H9 (cell line): Measurements from ENCODE around the gene GPC6. TPM values are rescaled to one million over a fixed set of nuclear protein-coding genes. Genes with fewer than 3 reads are reported as not detected.

ENCODE experiments used
- DNase-seq: peaks from one replicate; pipeline ENCODE4 v3.0.0-alpha.2; 2017
- H2AFZ ChIP-seq: one replicate; pipeline ENCODE4 v1.6.1; 2013; ENCODE audit warnings: mild to moderate bottlenecking, low read length, control low read depth, moderate library complexity
- H2AK5ac ChIP-seq: 2 replicates; pipeline ENCODE4 v1.6.1; 2013; ENCODE audit warnings: low read length, control low read depth, mixed read lengths; ENCODE audit not compliant: insufficient read length
- H2BK120ac ChIP-seq: one replicate; pipeline ENCODE4 v1.6.1; 2013; ENCODE audit warnings: low read depth, mild to moderate bottlenecking, low read length, control low read depth, inconsistent platforms; ENCODE audit not compliant: poor library complexity, severe bottlenecking
- H2BK12ac ChIP-seq: 2 replicates; pipeline ENCODE4 v1.6.1; 2013; ENCODE audit warnings: low read length, control low read depth, mixed read lengths, low read depth; ENCODE audit not compliant: insufficient read length
- H2BK15ac ChIP-seq: 2 replicates; pipeline ENCODE4 v1.6.1; 2013; ENCODE audit warnings: low read depth, low read length, control low read depth
- H2BK20ac ChIP-seq: one replicate; pipeline ENCODE4 v1.6.1; 2013; ENCODE audit warnings: low read depth, mild to moderate bottlenecking, low read length, control low read depth, inconsistent platforms; ENCODE audit not compliant: poor library complexity, severe bottlenecking
- H2BK5ac ChIP-seq: 2 replicates; pipeline ENCODE4 v1.6.1; 2013; ENCODE audit warnings: low read length, control low read depth, mixed read lengths; ENCODE audit not compliant: insufficient read length
- H3K14ac ChIP-seq: 2 replicates; pipeline ENCODE4 v1.6.1; 2013; ENCODE audit warnings: low read length, control low read depth; ENCODE audit not compliant: insufficient read depth
- H3K18ac ChIP-seq: 2 replicates; pipeline ENCODE4 v1.6.1; 2013; ENCODE audit warnings: low read depth, mild to moderate bottlenecking, mixed read lengths, low read length, control low read depth; ENCODE audit not compliant: insufficient read length
- H3K23ac ChIP-seq: 2 replicates; pipeline ENCODE4 v1.6.1; 2013; ENCODE audit warnings: low read length, control low read depth, mixed read lengths, low read depth; ENCODE audit not compliant: insufficient read length
- H3K23me2 ChIP-seq: 2 replicates; pipeline ENCODE4 v1.6.1; 2013; ENCODE audit warnings: low read depth, mild to moderate bottlenecking, mixed read lengths, low read length, control low read depth; ENCODE audit not compliant: insufficient read length, poor library complexity, severe bottlenecking
- H3K27ac ChIP-seq: 2 replicates; pipeline ENCODE4 v1.5.1; 2013; ENCODE audit warnings: low read length, control low read depth, mixed read lengths, low read depth; ENCODE audit not compliant: insufficient read length
- H3K27me3 ChIP-seq: 2 replicates; pipeline ENCODE4 v1.6.1; 2013; ENCODE audit warnings: low read length, control low read depth, inconsistent platforms; ENCODE audit not compliant: insufficient read depth
- H3K4ac ChIP-seq: 2 replicates; pipeline ENCODE4 v1.6.1; 2013; ENCODE audit warnings: low read depth, mild to moderate bottlenecking, control low read depth, inconsistent platforms, low read length, moderate library complexity
- H3K4me1 ChIP-seq: 2 replicates; pipeline ENCODE4 v1.6.1; 2013; ENCODE audit warnings: low read length, control low read depth, inconsistent platforms; ENCODE audit not compliant: insufficient read depth
- H3K4me2 ChIP-seq: 2 replicates; pipeline ENCODE4 v1.6.1; 2013; ENCODE audit warnings: low read length, control low read depth, mixed read lengths; ENCODE audit not compliant: insufficient read length, insufficient read depth
- H3K56ac ChIP-seq: 2 replicates; pipeline ENCODE4 v1.6.1; 2013; ENCODE audit warnings: low read depth, mild to moderate bottlenecking, mixed read lengths, low read length, control low read depth; ENCODE audit not compliant: insufficient read length
- H3K79me1 ChIP-seq: 2 replicates; pipeline ENCODE4 v1.6.1; 2013; ENCODE audit warnings: low read depth, mild to moderate bottlenecking, moderate library complexity, low read length, control low read depth, inconsistent platforms; ENCODE audit not compliant: insufficient read depth, poor library complexity, severe bottlenecking
- H3K79me2 ChIP-seq: 2 replicates; pipeline ENCODE4 v1.6.1; 2013; ENCODE audit warnings: low read length, control low read depth, inconsistent platforms; ENCODE audit not compliant: insufficient read depth
- H3K9ac ChIP-seq: 2 replicates; pipeline ENCODE4 v1.6.1; 2013; ENCODE audit warnings: low read length, control low read depth, mixed read lengths; ENCODE audit not compliant: insufficient read length; ENCODE audit errors: extremely low read depth
- H3K9me3 ChIP-seq: one replicate; pipeline ENCODE4 v1.6.1; 2013; ENCODE audit warnings: low read depth, low read length, inconsistent platforms; ENCODE audit not compliant: control insufficient read depth
- H3T11ph ChIP-seq: one replicate; pipeline ENCODE4 v1.6.1; 2013; ENCODE audit warnings: mild to moderate bottlenecking, low read length, control low read depth, inconsistent platforms
- H4K20me1 ChIP-seq: one replicate; pipeline ENCODE4 v1.6.1; 2013; ENCODE audit not compliant: control insufficient read depth, insufficient read length, insufficient read depth
- H4K5ac ChIP-seq: 2 replicates; pipeline ENCODE4 v1.6.1; 2013; ENCODE audit warnings: low read depth, mild to moderate bottlenecking, mixed read lengths, low read length, control low read depth; ENCODE audit not compliant: insufficient read length
- H4K8ac ChIP-seq: replicated peaks from 2 replicates; pipeline ENCODE4 v1.6.1; 2013; ENCODE audit warnings: low read length, control low read depth, mixed read lengths, low read depth; ENCODE audit not compliant: insufficient read length
- H4K91ac ChIP-seq: 2 replicates; pipeline ENCODE4 v1.6.1; 2013; ENCODE audit warnings: low read depth, mild to moderate bottlenecking, moderate library complexity, mixed read lengths, low read length, control low read depth; ENCODE audit not compliant: insufficient read length
- H3K27ac Mint-ChIP-seq, 3 experiments: 2 replicates in 2 of 3; 3 replicates in 1 of 3; pipeline ENCODE4 v1.8.0; 2020 to 2021; ENCODE audit warnings: mixed read lengths in 3 of 3, mild to moderate bottlenecking in 1 of 3, moderate library complexity in 1 of 3
- H3K27me3 Mint-ChIP-seq: 2 replicates; pipeline ENCODE4 v1.8.0; 2021; ENCODE audit warnings: low read depth, mild to moderate bottlenecking, moderate library complexity, mixed read lengths
- H3K36me3 Mint-ChIP-seq, 3 experiments: 2 replicates in 2 of 3; 3 replicates in 1 of 3; pipeline ENCODE4 v1.8.0; 2020 to 2021; ENCODE audit warnings: low read depth in 3 of 3, mixed read lengths in 3 of 3; ENCODE audit not compliant: insufficient read depth in 1 of 3
- H3K4me1 Mint-ChIP-seq, 2 experiments: 2 replicates each; pipeline ENCODE4 v1.8.0; 2020; ENCODE audit warnings: mixed read lengths in 2 of 2
- H3K4me3 Mint-ChIP-seq, 2 experiments: 2 replicates in 1 of 2; 3 replicates in 1 of 2; pipeline ENCODE4 v1.8.0; 2020 to 2021; ENCODE audit warnings: mild to moderate bottlenecking in 2 of 2, mixed read lengths in 2 of 2, moderate library complexity in 1 of 2
- H3K9me3 Mint-ChIP-seq, 2 experiments: 2 replicates in 1 of 2; 3 replicates in 1 of 2; pipeline ENCODE4 v1.8.0; 2020; ENCODE audit warnings: mild to moderate bottlenecking in 2 of 2, mixed read lengths in 2 of 2, moderate library complexity in 1 of 2
- WGBS: extraction: QIAGEN DNeasy Blood & Tissue Kit; methylation state at CpG from one replicate; pipeline ENCODE4 v1.1.7; 2013; ENCODE audit warnings: missing lambda C conversion rate, low lambda C conversion rate, mixed read lengths; ENCODE audit not compliant: insufficient read length; ENCODE audit errors: extremely low coverage; 5-methylcytosine and 5-hydroxymethylcytosine counted together
- total RNA-seq: library from RNA; stranded (reverse); gene quantifications from 2 replicates; pipeline ENCODE4 v1.2.1, GENCODE V29; 2021
- TF ChIP-seq, protein P1 (sequence below): fragments of 200-600 bp; sonication (generic); conservative IDR thresholded peaks from 3 replicates; pipeline ENCODE4 v1.8.0; 2021; ENCODE audit warnings: antibody characterized with exemption, mild to moderate bottlenecking

Gene GPC6
- total RNA-seq, 1 experiment from 2014 or later = 15.6 TPM

DNA sequence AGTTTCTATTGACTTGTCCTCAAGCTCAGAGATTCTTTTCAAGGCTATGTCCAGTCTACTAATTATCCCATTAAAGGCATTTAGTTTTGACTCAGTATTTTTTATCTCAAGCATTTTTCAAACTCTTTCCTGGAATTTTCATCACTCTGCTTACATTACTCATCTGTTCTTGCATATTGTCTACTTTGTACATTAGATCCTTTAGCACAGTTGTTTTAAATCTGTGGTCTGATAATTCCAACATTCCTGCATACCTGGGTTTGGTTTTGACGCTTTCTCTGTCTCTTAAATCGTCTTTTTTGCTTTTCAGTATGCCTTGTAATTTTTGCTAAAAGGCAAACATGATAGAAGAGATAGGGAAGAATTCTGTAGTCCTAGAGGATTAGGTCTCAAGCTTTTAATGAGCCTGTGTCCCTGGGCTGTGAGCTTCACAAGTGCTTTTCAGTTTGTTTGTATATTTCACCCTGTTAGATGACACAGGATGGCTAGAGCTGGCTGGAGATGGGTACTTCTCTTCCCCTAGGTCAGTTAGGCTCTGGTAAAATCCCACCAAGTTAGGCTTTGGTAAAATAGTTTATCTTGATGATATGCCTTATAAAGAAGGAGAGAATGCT, 46.1 kb upstream of the GPC6 start:
- no peaks in the 10 kb centered on the region; a peak in 1 of 7 replicates for H3K36me3 Mint-ChIP-seq
- no peak overlapping the region for H3K4me3 Mint-ChIP-seq
- no CpG with 5 or more reads among the region's 2 CpGs for WGBS

More for the DNA sequence above, 46.1 kb upstream of the GPC6 start:
- Histone ChIP-seq H2BK20ac (no peak overlapping the region), H4K8ac (no peak overlapping the region), H3K9ac (no peak overlapping the region), H4K20me1 (no peaks in the 10 kb centered on the region), H3T11ph (no peak overlapping the region), H3K79me2 (no peaks in the 10 kb centered on the region), H2BK120ac (no peak overlapping the region), H3K23ac (no peak overlapping the region), H3K14ac (no peak overlapping the region), H2BK12ac (no peak overlapping the region), H3K27me3 (no peaks in the 10 kb centered on the region), H2BK15ac (no peak overlapping the region), H3K9me3 (no peaks in the 10 kb centered on the region), H3K4me2 (no peak overlapping the region), H3K27ac (no peak overlapping the region), H3K23me2 (no peaks in the 10 kb centered on the region), H2BK5ac (no peak overlapping the region), H4K91ac (no peak overlapping the region), H4K5ac (no peak overlapping the region), H3K18ac (no peak overlapping the region), H2AFZ (no peak overlapping the region), H3K56ac (no peak overlapping the region), H3K79me1 (no peaks in the 10 kb centered on the region), H2AK5ac (no peak overlapping the region), H3K4ac (no peak overlapping the region), H3K4me1 (no peaks in the 10 kb centered on the region)
- no peak overlapping the region for H3K27ac Mint-ChIP-seq
- TF ChIP-seq, protein P1, sequence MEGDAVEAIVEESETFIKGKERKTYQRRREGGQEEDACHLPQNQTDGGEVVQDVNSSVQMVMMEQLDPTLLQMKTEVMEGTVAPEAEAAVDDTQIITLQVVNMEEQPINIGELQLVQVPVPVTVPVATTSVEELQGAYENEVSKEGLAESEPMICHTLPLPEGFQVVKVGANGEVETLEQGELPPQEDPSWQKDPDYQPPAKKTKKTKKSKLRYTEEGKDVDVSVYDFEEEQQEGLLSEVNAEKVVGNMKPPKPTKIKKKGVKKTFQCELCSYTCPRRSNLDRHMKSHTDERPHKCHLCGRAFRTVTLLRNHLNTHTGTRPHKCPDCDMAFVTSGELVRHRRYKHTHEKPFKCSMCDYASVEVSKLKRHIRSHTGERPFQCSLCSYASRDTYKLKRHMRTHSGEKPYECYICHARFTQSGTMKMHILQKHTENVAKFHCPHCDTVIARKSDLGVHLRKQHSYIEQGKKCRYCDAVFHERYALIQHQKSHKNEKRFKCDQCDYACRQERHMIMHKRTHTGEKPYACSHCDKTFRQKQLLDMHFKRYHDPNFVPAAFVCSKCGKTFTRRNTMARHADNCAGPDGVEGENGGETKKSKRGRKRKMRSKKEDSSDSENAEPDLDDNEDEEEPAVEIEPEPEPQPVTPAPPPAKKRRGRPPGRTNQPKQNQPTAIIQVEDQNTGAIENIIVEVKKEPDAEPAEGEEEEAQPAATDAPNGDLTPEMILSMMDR = no peak
- H3K4me1 Mint-ChIP-seq = no peaks in the 10 kb centered on the region
- no peaks in the 10 kb centered on the region for H3K27me3 Mint-ChIP-seq
- no peaks in the 10 kb centered on the region; a peak in 1 of 5 replicates for H3K9me3 Mint-ChIP-seq
- DNase-seq = no peak
